K562 (cell line): Measurements from ENCODE around the gene C15orf62. TPM values are rescaled to one million over a fixed set of nuclear protein-coding genes. Genes with fewer than 3 reads are reported as not detected.
A peak's percentile ranks its signal among the peaks of the same experiment; 100 is the strongest.

ENCODE experiments used
- ATAC-seq: fragments of 200-7000 bp; cut with Tn5 transposase; 3 replicates; pipeline ENCODE4 v1.9.1; 2020; ENCODE audit warnings: moderate library complexity
- BruUV-seq: library from RNA; stranded (reverse); fragments of 400-500 nt; replicated peaks from 2 replicates; lab custom pipeline; 2021; lab: Mats Ljungman, UMichigan
- CTCF ChIA-PET: fragments of 300-600 bp; formaldehyde crosslinking; extraction: SDS; loops from one replicate; lab custom pipeline; 2021; ENCODE audit warnings: low intra/inter-chr PET ratio; lab: Yijun Ruan, JAX
- POLR2A ChIA-PET: fragments of 300-600, 350-650 bp; sonication (Branson Sonifier 250); formaldehyde crosslinking; extraction: SDS; loops from one replicate; lab custom pipeline; 2021; ENCODE audit warnings: antibody characterized with exemption, inconsistent platforms; lab: Yijun Ruan, JAX
- DNase-seq, 4 experiments: peaks; one replicate each; pipeline versions ENCODE4 v3.0.0 to v3.0.0-alpha.2; 2011 to 2018; ENCODE audit warnings: low spot score in 3 of 4, mixed read lengths in 3 of 4; ENCODE audit errors: extremely low read depth in 1 of 4
- FAIRE-seq: peaks from 2 replicates; lab custom pipeline; 2011; peaks lifted over from hg19 to GRCh38; lab: Jason Lieb, UNC
- H2AFZ ChIP-seq: 2 replicates; pipeline ENCODE4 v1.6.0; 2011; ENCODE audit warnings: low read depth, low read length, control low read depth, inconsistent platforms
- H3K27ac ChIP-seq: fragments of 200-600 bp; 3 replicates; pipeline ENCODE4 v1.8.0; 2011; ENCODE audit warnings: low read depth, mild to moderate bottlenecking, control low read depth, inconsistent platforms, low read length, moderate library complexity, mixed read lengths; ENCODE audit errors: extremely low read depth
- H3K27me3 ChIP-seq, 2 experiments: fragments of 300-600 bp in 1 of 2; 2 replicates in 1 of 2; 3 replicates in 1 of 2; pipeline versions ENCODE4 v1.6.0 to v1.8.0; 2011; ENCODE audit warnings: inconsistent platforms in 2 of 2, low read length in 2 of 2, mild to moderate bottlenecking in 1 of 2, mixed read lengths in 1 of 2, moderate library complexity in 1 of 2; ENCODE audit not compliant: control insufficient read depth in 2 of 2, insufficient read depth in 2 of 2
- H3K36me3 ChIP-seq: fragments of 300-600 bp; 3 replicates; pipeline ENCODE4 v1.8.0; 2011; ENCODE audit warnings: mild to moderate bottlenecking, low read length, inconsistent platforms; ENCODE audit not compliant: control insufficient read depth, insufficient read depth
- H3K4me1 ChIP-seq, 2 experiments: fragments of 200-600 bp in 1 of 2; replicated peaks in 1 of 2; 2 replicates in 1 of 2; 3 replicates in 1 of 2; pipeline versions ENCODE4 v1.5.1 to v1.8.0; 2011; ENCODE audit warnings: inconsistent platforms in 2 of 2, low read length in 2 of 2, mild to moderate bottlenecking in 1 of 2, mixed read lengths in 1 of 2, moderate library complexity in 1 of 2; ENCODE audit not compliant: control insufficient read depth in 2 of 2, insufficient read depth in 2 of 2
- H3K4me2 ChIP-seq: 2 replicates; pipeline ENCODE4 v1.6.1; 2011; ENCODE audit warnings: low read length, control low read depth, inconsistent platforms, mixed read lengths; ENCODE audit not compliant: insufficient read depth
- H3K4me3 ChIP-seq: fragments of 200-600 bp; sonication (generic), shearing (Covaris generic); 2 replicates; pipeline ENCODE4 v1.5.1; 2016; ENCODE audit warnings: control low read depth, inconsistent platforms
- H3K79me2 ChIP-seq: fragments of 200-600 bp; 3 replicates; pipeline ENCODE4 v1.8.0; 2011; ENCODE audit warnings: low read length, inconsistent platforms; ENCODE audit not compliant: control insufficient read depth, insufficient read depth
- H3K9ac ChIP-seq, 2 experiments: 2 replicates each; pipeline versions ENCODE4 v1.6.0 to v1.6.1; 2011; ENCODE audit warnings: low read depth in 2 of 2, low read length in 2 of 2, control low read depth in 1 of 2, inconsistent platforms in 1 of 2, mild to moderate bottlenecking in 1 of 2, mixed read lengths in 1 of 2; ENCODE audit not compliant: insufficient read depth in 1 of 2
- H3K9me1 ChIP-seq: one replicate; pipeline ENCODE4 v1.6.0; 2011; ENCODE audit warnings: inconsistent platforms, mild to moderate bottlenecking, low read length, moderate library complexity; ENCODE audit not compliant: control insufficient read depth, insufficient read depth
- H3K9me3 ChIP-seq: replicated peaks from 2 replicates; pipeline ENCODE4 v1.5.1; 2011; ENCODE audit warnings: low read depth, low read length, inconsistent platforms; ENCODE audit not compliant: control insufficient read depth, insufficient read depth
- H4K20me1 ChIP-seq: replicated peaks from 2 replicates; pipeline ENCODE4 v1.6.1; 2011; ENCODE audit warnings: low read length, inconsistent platforms, mixed read lengths; ENCODE audit not compliant: control insufficient read depth, insufficient read depth
- CBX1 ChIP-seq: sonication (generic); IDR thresholded peaks from 2 replicates; pipeline ENCODE4 v1.6.1; 2016; ENCODE audit warnings: antibody characterized with exemption, low read depth, mild to moderate bottlenecking
- CHCHD3 ChIP-seq: fragments of 250-450 bp; sonication (Bioruptor Pico); IDR thresholded peaks from 2 replicates; pipeline ENCODE4 v2.1.2; 2022; ENCODE audit warnings: mild to moderate bottlenecking
- GABPA ChIP-seq: fragments of 200-800 bp; sonication (Bioruptor generic); conservative IDR thresholded peaks from 2 replicates; pipeline ENCODE4 v1.6.1; 2016; ENCODE audit warnings: low read depth, missing genetic modification characterization, missing compliant biosample characterization
- POLR2AphosphoS5 ChIP-seq: IDR thresholded peaks from 2 replicates; pipeline ENCODE4 v1.6.1; 2011; ENCODE audit warnings: mild to moderate bottlenecking, low read depth, low read length, moderate library complexity; ENCODE audit not compliant: control insufficient read depth, insufficient read depth
- TOE1 ChIP-seq, 2 experiments: fragments of 450-650 bp in 1 of 2; sonication (generic) in 1 of 2; formaldehyde crosslinking in 1 of 2; IDR thresholded peaks; 2 replicates each; pipeline versions ENCODE4 v1.7.1 to v1.8.0; 2016 to 2022; ENCODE audit warnings: borderline replicate concordance in 2 of 2, mild to moderate bottlenecking in 2 of 2, antibody characterized with exemption in 1 of 2, inconsistent platforms in 1 of 2, low read depth in 1 of 2, missing genetic modification reagents in 1 of 2, moderate library complexity in 1 of 2
- ZBTB11 ChIP-seq, 3 experiments: fragments of 200-800 bp in 1 of 3; fragments of 250-450 bp in 1 of 3; fragments of 450-650 bp in 1 of 3; sonication (Bioruptor Pico) in 1 of 3; sonication (Bioruptor generic) in 1 of 3; formaldehyde crosslinking in 1 of 3; IDR thresholded peaks; 2 replicates each; pipeline versions ENCODE4 v1.6.1 to v1.8.0; 2016 to 2022; ENCODE audit warnings: mild to moderate bottlenecking in 2 of 3, missing genetic modification characterization in 2 of 3, missing compliant biosample characterization in 1 of 3, moderate library complexity in 1 of 3
- WGBS: fragments of 100-300 bp; shearing (Covaris generic); methylation state at CpG from one replicate; pipeline ENCODE4 v1.1.6; 2016; ENCODE audit warnings: low coverage, mixed read lengths; ENCODE audit not compliant: insufficient coverage; ENCODE audit errors: missing lambda C conversion rate; 5-methylcytosine and 5-hydroxymethylcytosine counted together
- in situ Hi-C: fragments of 300-500 bp; cut with MboI; formaldehyde crosslinking; loops from 4 replicates; pipeline ENCODE4 v1.15.0; 2018; ENCODE audit warnings: inconsistent platforms, mixed read lengths
- intact Hi-C: fragments of 100-400 bp; cut with micrococcal nuclease; formaldehyde crosslinking; loops from 2 replicates; pipeline ENCODE4 v1.14.2; 2022
- polyA plus RNA-seq, 8 experiments: library from polyadenylated mRNA; depleted of rRNA in 4 of 8; stranded (reverse) in 5 of 8; unstranded in 3 of 8; fragments of >200 nt; fragmentation: Nextera tagmentation in 2 of 8; fragmentation: Illumina TruSeq in 1 of 8; extraction: Ambion mirVana in 2 of 8; extraction: Trizol in 1 of 8; gene quantifications; 2 replicates each; pipeline versions ENCODE4 v1.2.1 to v1.2.3, GENCODE V29; 2011 to 2014; ENCODE audit warnings: inconsistent platforms in 1 of 8, missing spikeins in 1 of 8
- total RNA-seq, 7 experiments: library from RNA; depleted of rRNA in 6 of 7; stranded (reverse); fragments of >200 nt in 6 of 7; fragmentation: Illumina TruSeq in 2 of 7; extraction: Trizol in 2 of 7; gene quantifications; 2 replicates each; pipeline versions ENCODE4 v1.2.1 to v1.2.3, GENCODE V29; 2011 to 2021; ENCODE audit warnings: low replicate concordance in 1 of 7
- TF ChIP-seq, protein P1 (sequence below): fragments of 450-650 bp; conservative IDR thresholded peaks from 2 replicates; pipeline ENCODE4 v1.6.1; 2016; ENCODE audit warnings: missing genetic modification characterization, low read depth, mild to moderate bottlenecking, missing compliant biosample characterization, moderate library complexity

Gene C15orf62
- total and polyA plus RNA-seq, 9 of the 15 experiments (the other 6 are each of a cell fraction or from before 2014, with no cell fraction given), result 0.01 to 0.76 (median 0.30) TPM; not detected in 1

GRCh38 chr15:40739047-40739446, 30.7 kb upstream of the C15orf62 start:
- BruUV-seq, result no TSS peak
- TF ChIP-seq TOE1 (IDR thresholded peaks at IDR 0.05; ENCODE audit: borderline replicate concordance) (no peak), TOE1 (CRISPR knock-in tag; IDR thresholded peaks at IDR 0.05; ENCODE audit: borderline replicate concordance, low read depth) (no peak), POLR2AphosphoS5 (peak; percentile 11; the same call in 1 of the 2 replicates), GABPA (tag) (no peak), CBX1 (no peak)
- Histone ChIP-seq H3K9me3 (no peaks in the 10 kb centered on the region), H2AFZ (no peak overlapping the region), H3K27ac (no peak overlapping the region), H3K36me3 (peaks cover 95% of the 10 kb centered on the region), H3K9ac (no peak overlapping the region), H3K9me1 (no peaks in the 10 kb centered on the region), H3K27me3 (no peaks in the 10 kb centered on the region), H3K4me3 (no peak overlapping the region), H3K4me1 (peaks cover 3 to 8% of the 10 kb centered on the region in 2 experiments; a peak in 4 of 5 replicates), H3K79me2 (peaks cover 2% of the 10 kb centered on the region; the same call in 1 of the 3 replicates), H4K20me1 (no peaks in the 10 kb centered on the region), H3K4me2 (no peak overlapping the region)
- ChIA-PET POLR2A (interaction anchor here (0.8 to 2.6 kb wide), 7 partner anchors 8 to 193 kb away, joined by 3 to 13 read pairs (median 4); partner anchors contain the start of gene GCHFR), CTCF (no interaction called here)
- no peak for FAIRE-seq
- intact Hi-C loops, result no loop called here
- no peak for DNase-seq
- ATAC-seq, result no peak
- WGBS, result 86% methylated on average over 2 of the region's 2 CpGs
- in situ Hi-C loops, result no loop called here

DNA sequence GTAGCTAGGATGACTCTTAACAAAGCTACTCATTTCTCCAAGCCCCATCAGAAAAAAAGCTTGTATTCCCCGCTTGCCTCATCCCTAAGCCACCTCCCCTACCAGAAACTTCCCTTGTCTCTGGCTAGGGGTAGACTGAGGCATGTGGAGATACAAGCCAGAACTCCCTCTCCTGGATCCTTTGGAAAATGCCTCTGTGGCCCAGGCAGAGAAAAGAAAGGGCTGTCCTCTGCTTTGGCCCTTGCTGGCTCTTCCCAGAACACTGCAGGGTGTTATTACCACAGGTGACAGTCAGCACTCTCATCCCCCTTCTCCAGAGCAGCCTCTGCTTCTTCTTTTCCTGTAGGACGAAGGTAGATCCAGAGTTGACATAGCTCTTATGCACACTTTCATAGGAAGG, 29.9 kb upstream of the C15orf62 start:
- H3K9ac ChIP-seq, result no peak overlapping the region
- peaks cover 11 to 16% of the 10 kb centered on the region in 2 experiments for H3K4me1 ChIP-seq
- H2AFZ ChIP-seq, result no peak overlapping the region
- H3K27ac ChIP-seq, result no peak overlapping the region; the same call in 2 of the 3 replicates
- intact Hi-C loops (no loop called here), in situ Hi-C loops (no loop called here)
- no peaks in the 10 kb centered on the region for H4K20me1 ChIP-seq
- no peaks in the 10 kb centered on the region for H3K9me1 ChIP-seq
- FAIRE-seq, result no peak
- ATAC-seq, result peak; percentile 14; the same call in 1 of the 3 replicates
- H3K27me3 ChIP-seq, result no peaks in the 10 kb centered on the region
- H3K4me3 ChIP-seq, result no peak overlapping the region
- no peaks in the 10 kb centered on the region for H3K9me3 ChIP-seq
- POLR2A ChIA-PET, result interaction anchor here (0.6 to 2.2 kb wide), 5 partner anchors 9 to 145 kb away, joined by 3 to 13 read pairs (median 3); partner anchors contain the start of gene GCHFR
- no peak for DNase-seq
- H3K79me2 ChIP-seq, result peaks cover 9% of the 10 kb centered on the region; the same call in 1 of the 3 replicates
- H3K36me3 ChIP-seq, result peaks cover 95% of the 10 kb centered on the region
- WGBS, result 92% methylated on average over 2 of the region's 2 CpGs
- no peak overlapping the region for H3K4me2 ChIP-seq
- CTCF ChIA-PET, result no interaction called here
- no TSS peak for BruUV-seq
- no peak for TF ChIP-seq CBX1
- TF ChIP-seq CHCHD3 (CRISPR knock-in tag), result no peak
- no peak for TF ChIP-seq ZBTB11 (CRISPR knock-in tag; IDR thresholded peaks at IDR 0.05)
- TF ChIP-seq, protein P1, sequence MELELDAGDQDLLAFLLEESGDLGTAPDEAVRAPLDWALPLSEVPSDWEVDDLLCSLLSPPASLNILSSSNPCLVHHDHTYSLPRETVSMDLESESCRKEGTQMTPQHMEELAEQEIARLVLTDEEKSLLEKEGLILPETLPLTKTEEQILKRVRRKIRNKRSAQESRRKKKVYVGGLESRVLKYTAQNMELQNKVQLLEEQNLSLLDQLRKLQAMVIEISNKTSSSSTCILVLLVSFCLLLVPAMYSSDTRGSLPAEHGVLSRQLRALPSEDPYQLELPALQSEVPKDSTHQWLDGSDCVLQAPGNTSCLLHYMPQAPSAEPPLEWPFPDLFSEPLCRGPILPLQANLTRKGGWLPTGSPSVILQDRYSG (tag), result no peak
